GM18508 (cell line): ENCODE measurements around the gene CRADD.

Experiments
- ATAC-seq: cut with Tn5 transposase; IDR thresholded peaks from one replicate; pipeline ENCODE4 v1.9.1; 2021; ENCODE audit warnings: moderate number of reproducible peaks; ENCODE audit not compliant: insufficient read depth, unreplicated experiment

The CRADD gene

DNA sequence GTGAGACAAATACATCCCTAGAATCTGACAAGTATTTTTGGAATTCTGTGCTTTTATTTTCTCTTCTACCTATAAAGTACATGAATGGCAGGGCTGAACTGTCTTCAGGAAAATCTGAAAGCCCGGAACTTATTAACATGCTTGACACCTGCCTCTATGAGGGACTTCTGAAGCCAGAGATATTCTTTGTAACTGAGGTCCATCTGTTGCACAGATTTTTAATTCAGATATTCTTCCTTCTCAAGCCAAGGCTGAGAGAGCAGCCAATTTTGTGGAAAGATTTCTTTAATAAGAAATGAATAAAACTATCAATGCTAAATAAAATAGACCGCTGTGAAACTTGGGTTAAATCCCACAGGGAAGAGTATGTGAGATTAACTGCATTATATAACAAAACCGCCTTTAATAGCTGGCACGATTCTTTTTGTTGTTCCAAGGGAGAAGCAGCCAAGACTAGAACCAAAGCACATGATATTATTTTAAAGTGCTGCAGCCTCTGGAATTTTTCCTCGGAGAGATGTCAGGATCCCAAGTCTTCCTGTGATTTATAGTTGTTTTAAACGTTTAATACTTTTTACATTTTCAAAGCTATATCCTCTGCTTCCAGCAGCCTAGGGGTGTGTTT, 148.9 kb downstream of the CRADD start:
- no peak for ATAC-seq

- no peak for ATAC-seq
These were observed 150.0 kb downstream of the CRADD start for GRCh38 chr12:93827179-93827578.

- ATAC-seq, result no peak
These were observed 150.5 kb downstream of the CRADD start for GRCh38 chr12:93827669-93828068.

GRCh38 chr12:93829016-93829415, 151.8 kb downstream of the CRADD start:
- no peak for ATAC-seq

DNA sequence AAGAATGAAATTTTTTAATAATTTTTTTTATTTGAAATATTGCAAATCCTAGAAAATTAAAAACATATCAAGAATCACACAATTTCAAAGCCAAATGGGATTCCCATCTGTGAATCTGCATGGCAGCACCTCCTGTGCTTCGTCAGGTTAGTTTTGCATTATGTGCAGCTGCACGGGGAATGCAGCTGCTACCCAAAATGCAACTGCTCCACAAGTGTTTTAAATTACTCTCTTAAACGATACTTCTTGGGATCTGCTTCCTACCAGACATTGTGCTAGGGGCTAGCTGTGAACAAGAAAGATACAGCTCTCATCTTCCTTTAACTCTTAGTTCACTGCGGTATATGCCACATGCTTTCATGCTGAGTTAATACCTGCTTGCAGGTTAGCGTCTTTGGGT, 154.2 kb downstream of the CRADD start:
- ATAC-seq, result no peak

GRCh38 chr12:93832131-93832530, 155.0 kb downstream of the CRADD start:
- no peak for ATAC-seq

- ATAC-seq, result no peak
These were observed 156.8 kb downstream of the CRADD start for GRCh38 chr12:93833946-93834345.

- ATAC-seq, result no peak
These were observed 159.6 kb downstream of the CRADD start for GRCh38 chr12:93836620-93837260.

GRCh38 chr12:93838193-93838592, 161.0 kb downstream of the CRADD start:
- no peak for ATAC-seq

GRCh38 chr12:93839064-93839463, 161.9 kb downstream of the CRADD start:
- no peak for ATAC-seq

GRCh38 chr12:93841671-93842070, 164.5 kb downstream of the CRADD start:
- no peak for ATAC-seq

GRCh38 chr12:93844164-93844784, 167.1 kb downstream of the CRADD start:
- no peak for ATAC-seq

GRCh38 chr12:93846936-93847516, 169.9 kb downstream of the CRADD start:
- ATAC-seq, result peak; percentile 8

DNA sequence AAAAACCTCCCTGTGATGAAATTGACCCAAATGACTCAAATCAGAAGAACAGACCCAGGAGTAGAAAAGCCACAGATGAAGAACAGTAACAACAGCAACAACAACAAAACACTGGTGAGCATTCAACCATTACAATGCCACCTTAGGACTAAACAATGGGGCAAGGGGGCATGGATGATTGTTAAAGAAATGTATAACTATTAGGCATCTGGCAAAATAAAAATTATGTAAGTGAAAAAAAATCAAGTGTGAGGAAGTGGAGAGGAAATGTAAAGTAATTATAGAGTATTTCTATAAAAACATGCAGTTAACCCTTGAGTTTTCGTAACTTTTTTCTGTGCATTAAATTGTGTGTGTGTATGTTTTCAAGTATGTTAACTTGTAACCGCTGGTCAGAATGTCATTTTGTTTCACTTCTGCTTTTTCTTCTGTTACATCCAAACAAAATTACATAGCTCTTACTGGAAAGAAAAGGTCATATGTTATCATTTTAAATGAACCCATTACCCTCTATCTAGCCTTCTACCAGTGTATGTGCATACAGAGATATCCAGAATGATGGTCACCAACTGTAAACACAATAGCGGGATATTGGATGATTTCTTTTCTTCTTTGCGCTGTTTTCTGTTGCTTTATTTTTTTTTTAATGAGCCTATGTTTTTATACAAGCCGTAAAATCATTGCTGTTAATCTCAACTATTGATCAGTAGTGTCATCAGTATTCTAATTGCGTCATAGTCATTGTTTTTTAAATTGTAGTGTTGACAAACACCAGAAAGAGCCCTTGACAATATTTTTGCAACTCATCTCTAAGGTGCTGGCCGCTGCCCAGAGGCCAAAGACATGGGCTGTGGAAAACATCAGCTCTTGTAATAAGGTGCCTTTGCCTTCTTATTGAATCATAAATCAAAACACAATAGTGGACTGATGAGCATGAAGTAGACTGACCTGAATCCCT, 170.6 kb downstream of the CRADD start:
- peak; percentile 84 for ATAC-seq

DNA sequence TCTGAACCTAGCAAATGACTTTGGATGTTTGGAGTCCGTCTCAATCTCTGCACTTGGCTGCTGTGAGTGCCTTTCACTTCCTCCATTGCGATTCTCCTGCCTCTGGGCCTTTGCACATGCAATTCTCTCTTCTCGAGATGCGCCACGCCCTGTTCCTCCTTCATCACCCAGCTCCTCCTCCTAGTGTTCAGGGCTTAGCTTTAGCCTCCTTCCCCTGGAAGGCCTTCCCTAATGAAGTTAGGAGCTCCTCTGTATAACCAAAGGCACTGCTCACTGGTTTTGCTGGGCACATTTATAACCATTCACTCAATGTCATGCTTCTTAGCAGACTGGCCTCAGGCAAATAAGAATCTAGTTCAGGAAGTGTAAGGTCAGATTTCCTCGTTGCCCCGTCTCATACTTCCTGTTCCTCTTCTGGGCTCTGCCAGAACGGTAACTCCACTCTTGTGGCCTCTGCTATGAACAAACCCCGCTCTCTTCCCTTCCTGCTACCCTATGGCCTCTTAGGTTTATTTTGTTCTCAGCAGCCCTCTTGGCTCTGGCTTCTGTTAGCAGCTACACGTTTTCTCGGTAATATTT, 171.4 kb downstream of the CRADD start:
- ATAC-seq, result no peak

DNA sequence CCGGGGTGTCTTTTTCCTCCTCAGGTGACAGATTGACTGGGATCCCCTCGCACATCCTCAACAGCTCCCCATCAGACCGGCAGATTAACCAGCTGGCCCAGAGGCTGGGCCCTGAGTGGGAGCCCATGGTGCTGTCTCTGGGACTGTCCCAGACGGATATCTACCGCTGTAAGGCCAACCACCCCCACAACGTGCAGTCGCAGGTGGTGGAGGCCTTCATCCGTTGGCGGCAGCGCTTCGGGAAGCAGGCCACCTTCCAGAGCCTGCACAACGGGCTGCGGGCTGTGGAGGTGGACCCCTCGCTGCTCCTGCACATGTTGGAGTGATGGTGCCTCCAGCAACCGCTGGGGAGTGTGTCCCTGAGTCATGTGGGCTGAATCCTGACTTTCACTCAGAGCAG, 172.8 kb downstream of the CRADD start:
- ATAC-seq, result no peak

GRCh38 chr12:93850481-93851256, 173.5 kb downstream of the CRADD start:
- ATAC-seq, result no peak

- ATAC-seq, result no peak
These were observed 174.1 kb downstream of the CRADD start for GRCh38 chr12:93851257-93851671.

GRCh38 chr12:93852173-93852591, 175.0 kb downstream of the CRADD start:
- ATAC-seq, result no peak
